NB4 (cell line): Measurements from ENCODE around the gene ITGA11.

ENCODE experiments used
- POLR2A ChIP-seq: IDR thresholded peaks from 2 replicates; pipeline ENCODE4 v1.6.1; 2011; ENCODE audit warnings: mild to moderate bottlenecking; ENCODE audit not compliant: insufficient read length; ENCODE audit errors: extremely low read depth
- TF ChIP-seq, protein P1 (sequence below): IDR thresholded peaks from one replicate; pipeline ENCODE4 v1.5.1; 2012; ENCODE audit warnings: low read depth, low read length

DNA sequence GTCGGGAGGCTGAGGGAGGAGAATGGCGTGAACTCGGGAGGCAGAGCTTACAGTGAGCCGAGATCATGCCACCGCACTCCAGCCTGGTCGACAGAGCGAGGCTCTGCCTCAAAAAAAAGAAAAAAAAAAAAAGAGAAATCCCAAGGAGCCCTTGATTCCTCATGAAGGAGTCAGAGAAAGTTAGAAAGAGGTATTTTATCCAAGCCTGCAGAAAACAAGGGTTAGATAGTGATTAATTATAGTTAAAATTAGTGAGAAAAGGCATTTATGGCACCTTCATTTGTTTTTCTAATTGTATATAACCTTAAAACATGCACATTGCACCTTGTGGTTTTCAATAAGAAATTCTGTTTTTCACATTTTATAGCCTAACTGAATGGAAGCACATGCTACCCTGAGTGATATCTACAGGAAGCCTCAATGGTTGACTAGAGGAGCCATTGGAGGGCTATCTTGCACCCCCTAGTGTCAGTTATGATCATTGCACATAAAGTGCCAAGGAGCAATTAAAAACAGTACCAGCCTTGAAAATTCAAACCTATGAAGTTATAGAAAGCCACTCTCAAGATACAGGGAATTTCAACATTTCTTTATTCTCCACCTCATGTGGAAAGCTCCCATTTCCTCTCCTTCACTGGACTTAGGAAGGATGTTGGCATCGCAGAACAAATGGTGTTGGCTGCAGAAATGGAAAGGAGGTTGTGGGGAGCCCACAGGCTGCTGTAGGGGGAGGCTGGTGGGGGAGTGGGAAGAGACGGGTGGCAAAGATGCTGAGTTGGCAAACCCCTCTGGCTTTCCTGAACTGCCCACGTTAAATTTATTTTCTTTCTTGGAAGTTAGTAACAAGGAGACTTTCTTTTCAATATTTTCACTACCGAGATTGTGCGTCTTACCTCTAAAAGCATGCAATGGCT, 48.5 kb downstream of the ITGA11 start:
- TF ChIP-seq, protein P1, sequence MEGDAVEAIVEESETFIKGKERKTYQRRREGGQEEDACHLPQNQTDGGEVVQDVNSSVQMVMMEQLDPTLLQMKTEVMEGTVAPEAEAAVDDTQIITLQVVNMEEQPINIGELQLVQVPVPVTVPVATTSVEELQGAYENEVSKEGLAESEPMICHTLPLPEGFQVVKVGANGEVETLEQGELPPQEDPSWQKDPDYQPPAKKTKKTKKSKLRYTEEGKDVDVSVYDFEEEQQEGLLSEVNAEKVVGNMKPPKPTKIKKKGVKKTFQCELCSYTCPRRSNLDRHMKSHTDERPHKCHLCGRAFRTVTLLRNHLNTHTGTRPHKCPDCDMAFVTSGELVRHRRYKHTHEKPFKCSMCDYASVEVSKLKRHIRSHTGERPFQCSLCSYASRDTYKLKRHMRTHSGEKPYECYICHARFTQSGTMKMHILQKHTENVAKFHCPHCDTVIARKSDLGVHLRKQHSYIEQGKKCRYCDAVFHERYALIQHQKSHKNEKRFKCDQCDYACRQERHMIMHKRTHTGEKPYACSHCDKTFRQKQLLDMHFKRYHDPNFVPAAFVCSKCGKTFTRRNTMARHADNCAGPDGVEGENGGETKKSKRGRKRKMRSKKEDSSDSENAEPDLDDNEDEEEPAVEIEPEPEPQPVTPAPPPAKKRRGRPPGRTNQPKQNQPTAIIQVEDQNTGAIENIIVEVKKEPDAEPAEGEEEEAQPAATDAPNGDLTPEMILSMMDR, result peak; percentile 68
- no peak for TF ChIP-seq POLR2A
